Panc1 (cell line): ENCODE results near the gene FOS. TPM values are rescaled to one million over a fixed set of nuclear protein-coding genes. Genes with fewer than 3 reads are reported as not detected.

Source experiments
- ATAC-seq: fragments of 200-7000 bp; cut with Tn5 transposase; 2 replicates; pipeline ENCODE4 v1.9.1; 2020; ENCODE audit warnings: mild to moderate bottlenecking, moderate library complexity
- BruUV-seq: library from RNA; stranded (reverse); fragments of 400-500 nt; replicated peaks from 2 replicates; lab custom pipeline; 2021; lab: Mats Ljungman, UMichigan
- CTCF ChIA-PET: fragments of 300-600 bp; sonication (Branson Sonifier 250); formaldehyde crosslinking; loops from one replicate; lab custom pipeline; 2022; ENCODE audit warnings: antibody characterized with exemption; lab: Charles Lee
- POLR2A ChIA-PET: fragments of 300-600 bp; sonication (Branson Sonifier 250); formaldehyde crosslinking; loops from one replicate; lab custom pipeline; 2022; ENCODE audit warnings: antibody characterized with exemption; lab: Charles Lee
- DNase-seq: peaks from one replicate; pipeline ENCODE4 v3.0.0-alpha.2; 2010; ENCODE audit warnings: low read depth, low spot score
- H3K27ac ChIP-seq: 2 replicates; pipeline ENCODE4 v1.5.1; 2011; ENCODE audit warnings: mild to moderate bottlenecking, low read length, inconsistent platforms
- H3K27me3 ChIP-seq: fragments of 200-500 bp; sonication (Bioruptor generic); 2 replicates; pipeline ENCODE4 v1.6.0; 2014; ENCODE audit warnings: low read length, inconsistent platforms; ENCODE audit not compliant: control insufficient read depth, insufficient read depth
- H3K36me3 ChIP-seq: fragments of 200-500 bp; sonication (Bioruptor generic); 2 replicates; pipeline ENCODE4 v1.5.1; 2014; ENCODE audit warnings: inconsistent platforms, mild to moderate bottlenecking, low read length, moderate library complexity; ENCODE audit not compliant: control insufficient read depth, insufficient read depth
- H3K4me1 ChIP-seq: 2 replicates; pipeline ENCODE4 v1.5.1; 2011; ENCODE audit warnings: inconsistent platforms, mild to moderate bottlenecking, low read length, moderate library complexity; ENCODE audit not compliant: control insufficient read depth, insufficient read depth
- H3K4me3 ChIP-seq, 2 experiments: 2 replicates each; pipeline ENCODE4 v1.5.1; 2011 to 2012; ENCODE audit warnings: low read depth in 2 of 2, low read length in 2 of 2, mild to moderate bottlenecking in 2 of 2, inconsistent platforms in 1 of 2, moderate library complexity in 1 of 2
- H3K9me3 ChIP-seq: fragments of 200-500 bp; sonication (Bioruptor generic); 2 replicates; pipeline ENCODE4 v1.5.1; 2014; ENCODE audit warnings: low read depth, mild to moderate bottlenecking, inconsistent platforms, low read length, moderate library complexity; ENCODE audit not compliant: control insufficient read depth, insufficient read depth
- CTCF ChIP-seq: fragments of 450-650 bp; IDR thresholded peaks from 2 replicates; pipeline ENCODE4 v1.5.1; 2017; ENCODE audit warnings: mild to moderate bottlenecking
- POLR2AphosphoS5 ChIP-seq: IDR thresholded peaks from 2 replicates; pipeline ENCODE4 v1.6.1; 2012; ENCODE audit warnings: mild to moderate bottlenecking, low read depth, low read length, moderate library complexity
- REST ChIP-seq, 2 experiments: IDR thresholded peaks; 2 replicates each; pipeline ENCODE4 v1.6.1; 2011 to 2012; ENCODE audit warnings: low read depth in 2 of 2, control low read depth in 1 of 2, low read length in 1 of 2, mild to moderate bottlenecking in 1 of 2, moderate library complexity in 1 of 2; ENCODE audit not compliant: insufficient read depth in 1 of 2
- SIN3A ChIP-seq: IDR thresholded peaks from 2 replicates; pipeline ENCODE4 v1.6.1; 2012; ENCODE audit warnings: low read depth, mild to moderate bottlenecking, low read length, moderate library complexity, borderline replicate concordance; ENCODE audit not compliant: insufficient read depth
- TCF7L2 ChIP-seq: IDR thresholded peaks from 2 replicates; pipeline ENCODE4 v1.6.1; 2011; ENCODE audit warnings: mild to moderate bottlenecking, low read depth, low read length, inconsistent platforms
- in situ Hi-C: cut with HindIII; loops from 2 replicates; pipeline ENCODE4 v1.10.0; 2016; ENCODE audit warnings: low sequenced_read_pairs, low pct_unique_long_range_greater_than_20kb
- intact Hi-C: fragments of 100-400 bp; cut with micrococcal nuclease; formaldehyde crosslinking; loops from one replicate; pipeline ENCODE4 v1.10.0; 2022; ENCODE audit not compliant: unreplicated experiment
- total RNA-seq: library from RNA; stranded (reverse); gene quantifications from one replicate; pipeline ENCODE4 v1.2.1, GENCODE V29; 2021; ENCODE audit not compliant: unreplicated experiment

Gene FOS
- total RNA-seq, 1 experiment from 2014 or later = 26.8 TPM

- Histone ChIP-seq H3K27me3 (no peaks in the 10 kb centered on the region), H3K36me3 (no peaks in the 10 kb centered on the region), H3K4me3 (no peak overlapping the region), H3K9me3 (no peaks in the 10 kb centered on the region), H3K27ac (no peak overlapping the region), H3K4me1 (no peaks in the 10 kb centered on the region)
- DNase-seq (no peak), ATAC-seq (no peak; the same call in 1 of the 2 replicates)
- ChIA-PET POLR2A (no interaction called here), CTCF (no interaction called here)
- TF ChIP-seq SIN3A = no peak
- no peak for TF ChIP-seq CTCF
- TF ChIP-seq POLR2AphosphoS5 = no peak
- TF ChIP-seq TCF7L2 = no peak
- TF ChIP-seq REST (IDR thresholded peaks at IDR 0.05; ENCODE audit: insufficient read depth in 1 of 2, low read depth in 2 of 2, low read length in 1 of 2) = no peak
- in situ Hi-C loops = no loop called here
- intact Hi-C loops = no loop called here
- BruUV-seq = no TSS peak
Measured at GRCh38 chr14:75236901-75237419, 41.7 kb upstream of the FOS start.

- DNase-seq (no peak), ATAC-seq (no peak)
- in situ Hi-C loops = no loop called here
- TF ChIP-seq SIN3A (no peak), TCF7L2 (no peak), POLR2AphosphoS5 (no peak), CTCF (no peak), REST (IDR thresholded peaks at IDR 0.05; ENCODE audit: insufficient read depth in 1 of 2, low read depth in 2 of 2, low read length in 1 of 2) (no peak)
- H3K36me3 ChIP-seq = no peaks in the 10 kb centered on the region
- no peaks in the 10 kb centered on the region for H3K27me3 ChIP-seq
- H3K27ac ChIP-seq = no peak overlapping the region
- POLR2A ChIA-PET = interaction anchor here (0.7 kb wide), 2 partner anchors 20 to 1610 kb away, joined by 4 to 6 read pairs; no protein-coding TSS in a partner anchor
- no peaks in the 10 kb centered on the region for H3K9me3 ChIP-seq
- H3K4me3 ChIP-seq = no peak overlapping the region
- BruUV-seq = no TSS peak
- intact Hi-C loops = no loop called here
- H3K4me1 ChIP-seq = no peaks in the 10 kb centered on the region
- CTCF ChIA-PET = interaction anchor here (0.6 kb wide), 1 partner anchor 313 kb away, joined by 3 read pairs; no protein-coding TSS in a partner anchor
Measured at GRCh38 chr14:75238756-75239455, 39.7 kb upstream of the FOS start.
